HepG2 (cell line): ENCODE results near the gene LRRC45. TPM values are rescaled to one million over a fixed set of nuclear protein-coding genes. Genes with fewer than 3 reads are reported as not detected.

Source experiments
- CENPBD1 ChIP-seq: sonication (generic); formaldehyde crosslinking; IDR thresholded peaks from 2 replicates; pipeline ENCODE4 v1.8.0; 2022; ENCODE audit warnings: missing genetic modification reagents, low read depth, mild to moderate bottlenecking, borderline replicate concordance
- CSRNP1 ChIP-seq: sonication (generic); formaldehyde crosslinking; IDR thresholded peaks from 2 replicates; pipeline ENCODE4 v1.8.1; 2023; ENCODE audit warnings: mild to moderate bottlenecking, missing genetic modification reagents
- EHMT2 ChIP-seq: fragments of 200-600 bp; sonication (generic); IDR thresholded peaks from 2 replicates; pipeline ENCODE4 v1.7.0; 2017; ENCODE audit warnings: antibody characterized with exemption, low read depth, low read length, borderline replicate concordance
- FIP1L1 ChIP-seq: fragments of 200-400 bp; formaldehyde crosslinking; IDR thresholded peaks from 2 replicates; pipeline ENCODE4 v1.6.1; 2018; ENCODE audit warnings: low read depth, mild to moderate bottlenecking, low read length, moderate library complexity, borderline replicate concordance; ENCODE audit not compliant: insufficient read depth
- HES4 ChIP-seq: sonication (generic); formaldehyde crosslinking; IDR thresholded peaks from 2 replicates; pipeline ENCODE4 v1.9.0; 2021; ENCODE audit warnings: mild to moderate bottlenecking, missing genetic modification reagents, borderline replicate concordance
- KMT2B ChIP-seq: IDR thresholded peaks from 2 replicates; pipeline ENCODE4 v1.6.1; 2016; ENCODE audit warnings: missing genetic modification reagents, missing compliant biosample characterization
- NFKB2 ChIP-seq: sonication (generic); formaldehyde crosslinking; IDR thresholded peaks from 2 replicates; pipeline ENCODE4 v1.4.0; 2020; ENCODE audit warnings: missing genetic modification reagents, borderline replicate concordance
- PATZ1 ChIP-seq: sonication (generic); formaldehyde crosslinking; IDR thresholded peaks from 2 replicates; pipeline ENCODE4 v1.4.0; 2020; ENCODE audit warnings: missing genetic modification reagents
- PCBP2 ChIP-seq: fragments of 200-400 bp; formaldehyde crosslinking; optimal IDR thresholded peaks from 2 replicates; pipeline ENCODE3; 2018; ENCODE audit warnings: low read length, low read depth; ENCODE audit not compliant: poor library complexity, severe bottlenecking
- SNRNP70 ChIP-seq: fragments of 200-400 bp; formaldehyde crosslinking; IDR thresholded peaks from 2 replicates; pipeline ENCODE4 v1.6.1; 2017; ENCODE audit warnings: mild to moderate bottlenecking, low read depth, low read length, moderate library complexity
- YEATS2 ChIP-seq: sonication (generic); formaldehyde crosslinking; IDR thresholded peaks from 2 replicates; pipeline ENCODE4 v1.4.0; 2020; ENCODE audit warnings: missing genetic modification reagents, borderline replicate concordance
- ZBED4 ChIP-seq: sonication (generic); formaldehyde crosslinking; IDR thresholded peaks from 2 replicates; pipeline ENCODE4 v1.4.0; 2020; ENCODE audit warnings: missing genetic modification reagents, borderline replicate concordance
- ZNF224 ChIP-seq: sonication (generic); formaldehyde crosslinking; IDR thresholded peaks from 2 replicates; pipeline ENCODE4 v1.5.0; 2020; ENCODE audit warnings: mild to moderate bottlenecking, missing genetic modification reagents
- ZNF580 ChIP-seq: IDR thresholded peaks from 2 replicates; pipeline ENCODE4 v1.6.1; 2016; ENCODE audit warnings: low read depth, borderline replicate concordance
- ZNF619 ChIP-seq: sonication (generic); formaldehyde crosslinking; IDR thresholded peaks from 2 replicates; pipeline ENCODE4 v1.4.0; 2020; ENCODE audit warnings: mild to moderate bottlenecking, missing genetic modification reagents
- polyA plus RNA-seq, 8 experiments: library from polyadenylated mRNA; depleted of rRNA in 3 of 8; stranded (reverse) in 7 of 8; unstranded in 1 of 8; fragments of >200 nt; fragmentation: Illumina TruSeq in 4 of 8; extraction: Trizol in 4 of 8; gene quantifications; 2 replicates each; pipeline versions ENCODE4 v1.2.1 to v1.2.3, GENCODE V29; 2011 to 2016; ENCODE audit warnings: low read depth in 4 of 8, missing spikeins in 1 of 8, mixed read lengths in 1 of 8; ENCODE audit not compliant: insufficient read depth in 1 of 8
- total RNA-seq, 5 experiments: library from RNA; depleted of rRNA; stranded (reverse); fragments of >200 nt; fragmentation: Illumina TruSeq; extraction: Trizol; gene quantifications; 2 replicates each; pipeline ENCODE4 v1.2.3, GENCODE V29; 2016; ENCODE audit warnings: low read depth in 1 of 5
- TF ChIP-seq, protein P1 (sequence below): sonication (generic); formaldehyde crosslinking; conservative IDR thresholded peaks from 2 replicates; pipeline ENCODE4 v1.8.0; 2022; ENCODE audit warnings: missing genetic modification reagents

Gene LRRC45
- total and polyA plus RNA-seq, 2 of the 13 experiments (the other 11 are each of a cell fraction or from before 2014, with no cell fraction given) = 11.6 to 48.1 TPM

DNA sequence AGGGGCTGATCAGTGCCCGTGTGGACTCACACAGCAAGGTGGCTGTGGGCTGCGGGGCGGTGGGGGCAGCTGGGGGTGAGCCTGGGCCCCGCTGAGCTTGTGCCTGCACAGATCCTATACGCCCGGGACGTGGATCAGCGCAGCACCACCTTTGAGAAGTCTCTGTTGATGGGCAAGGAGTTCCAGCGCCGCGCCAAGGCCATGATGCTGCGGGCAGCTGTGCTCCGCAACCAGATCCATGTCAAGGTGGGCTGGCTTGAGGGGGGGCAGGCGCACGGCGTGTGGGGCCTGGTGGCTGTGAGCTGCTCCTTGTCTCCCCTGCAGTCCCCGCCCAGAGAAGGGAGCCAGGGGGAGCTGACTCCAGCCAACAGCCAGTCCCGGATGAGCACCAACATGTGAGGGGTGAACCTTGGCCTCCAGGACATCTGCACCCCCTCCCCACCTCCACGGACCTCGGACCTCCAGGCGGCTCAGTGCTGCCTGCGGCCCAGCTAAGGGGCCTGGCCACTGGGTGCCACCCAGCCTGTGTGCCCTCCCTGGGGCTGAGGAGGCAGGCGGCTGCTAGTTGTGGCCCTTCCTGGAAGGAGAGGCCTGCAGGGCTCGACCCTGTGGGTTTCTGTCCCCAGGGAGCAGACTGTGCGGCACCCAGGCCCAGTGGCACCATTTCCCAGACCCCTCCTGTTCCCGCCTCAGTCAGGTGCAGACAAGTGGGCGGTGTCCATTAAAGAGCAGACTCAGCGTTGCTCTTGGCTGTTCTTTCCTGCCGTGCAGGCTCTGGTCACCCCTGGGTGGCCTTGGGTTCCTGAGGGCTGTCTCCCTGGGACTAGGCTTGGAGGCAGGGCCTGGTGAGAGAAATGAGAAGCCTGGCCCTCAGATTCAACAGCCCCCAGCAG is 33.9 kb downstream of the LRRC45 start (continued):
- TF ChIP-seq NFKB2 (CRISPR knock-in tag) = no peak; the same call in 1 of the 2 replicates
- TF ChIP-seq HES4 (CRISPR knock-in tag) = no peak
- TF ChIP-seq KMT2B (CRISPR knock-in tag) = 0 out of 2 replicates have a peak, but pooled peaks have one; percentile 27
- TF ChIP-seq FIP1L1 = no peak
- TF ChIP-seq YEATS2 (CRISPR knock-in tag) = peak; percentile 44; the same call in 1 of the 2 replicates
- TF ChIP-seq CSRNP1 = no peak; the same call in 1 of the 2 replicates
- TF ChIP-seq PATZ1 (CRISPR knock-in tag) = peak; percentile 88
- TF ChIP-seq ZNF619 (CRISPR knock-in tag) = peak; percentile 48; the same call in 1 of the 2 replicates
- 0 out of 2 replicates have a peak, but pooled peaks have one; percentile 35 for TF ChIP-seq ZNF224 (CRISPR knock-in tag)
- TF ChIP-seq, protein P1, sequence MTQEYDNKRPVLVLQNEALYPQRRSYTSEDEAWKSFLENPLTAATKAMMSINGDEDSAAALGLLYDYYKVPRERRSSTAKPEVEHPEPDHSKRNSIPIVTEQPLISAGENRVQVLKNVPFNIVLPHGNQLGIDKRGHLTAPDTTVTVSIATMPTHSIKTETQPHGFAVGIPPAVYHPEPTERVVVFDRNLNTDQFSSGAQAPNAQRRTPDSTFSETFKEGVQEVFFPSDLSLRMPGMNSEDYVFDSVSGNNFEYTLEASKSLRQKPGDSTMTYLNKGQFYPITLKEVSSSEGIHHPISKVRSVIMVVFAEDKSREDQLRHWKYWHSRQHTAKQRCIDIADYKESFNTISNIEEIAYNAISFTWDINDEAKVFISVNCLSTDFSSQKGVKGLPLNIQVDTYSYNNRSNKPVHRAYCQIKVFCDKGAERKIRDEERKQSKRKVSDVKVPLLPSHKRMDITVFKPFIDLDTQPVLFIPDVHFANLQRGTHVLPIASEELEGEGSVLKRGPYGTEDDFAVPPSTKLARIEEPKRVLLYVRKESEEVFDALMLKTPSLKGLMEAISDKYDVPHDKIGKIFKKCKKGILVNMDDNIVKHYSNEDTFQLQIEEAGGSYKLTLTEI = no peak
- TF ChIP-seq SNRNP70 = no peak
- no peak for TF ChIP-seq PCBP2
- peak; percentile 64; the same call in 1 of the 2 replicates for TF ChIP-seq ZNF580 (CRISPR knock-in tag)
- no peak for TF ChIP-seq EHMT2
- no peak for TF ChIP-seq CENPBD1 (CRISPR knock-in tag)
- peak; percentile 61; the same call in 1 of the 2 replicates for TF ChIP-seq ZBED4 (CRISPR knock-in tag)
